ENCODE measurements around the gene CCDC7. TPM values are rescaled to one million over a fixed set of nuclear protein-coding genes. Genes with fewer than 3 reads are reported as not detected.
"Not testable (repeated sequence)": the region's sequence is repeated elsewhere in the genome, so short reads cannot be mapped to it uniquely, and the experiment has no call there.

Gene CCDC7
- total RNA-seq, 2 experiments from 2014 or later: 9.8 to 12.3 TPM

- POLR2A ChIA-PET: no interaction called here
- no peaks in the 10 kb centered on the region for H3K4me1 ChIP-seq (ENCODE audit: insufficient read depth, low read length, poor library complexity, severe bottlenecking)
Observed at GRCh38 chr10:32540691-32541470, 94.9 kb downstream of the CCDC7 start.

GRCh38 chr10:32548208-32548607 lies 102.3 kb downstream of the CCDC7 start:
- Histone ChIP-seq H3K9me3 (ENCODE audit: low read length) (no peaks in the 10 kb centered on the region), H2AFZ (ENCODE audit: low read length) (no peak overlapping the region), H3K9me2 (ENCODE audit: insufficient read depth, low read length) (no peaks in the 10 kb centered on the region), H4K20me1 (ENCODE audit: insufficient read depth, low read length) (no peaks in the 10 kb centered on the region), H3K4me1 (ENCODE audit: insufficient read depth, low read length, poor library complexity, severe bottlenecking) (no peaks in the 10 kb centered on the region), H3K4me2 (ENCODE audit: low read length) (no peak overlapping the region), H3K4me3 (ENCODE audit: low read depth, low read length, poor library complexity, severe bottlenecking) (no peak overlapping the region), H3K27ac (ENCODE audit: low read depth, low read length, poor library complexity, severe bottlenecking) (no peak overlapping the region), H3K36me3 (ENCODE audit: insufficient read depth, low read length) (no peaks in the 10 kb centered on the region), H3K79me2 (ENCODE audit: insufficient read depth, low read depth, low read length) (no peaks in the 10 kb centered on the region)
- TF ChIP-seq EZH2phosphoT487 (IDR thresholded peaks at IDR 0.05; ENCODE audit: borderline replicate concordance, low read depth, low read length): no peak
- TF ChIP-seq, protein P1, sequence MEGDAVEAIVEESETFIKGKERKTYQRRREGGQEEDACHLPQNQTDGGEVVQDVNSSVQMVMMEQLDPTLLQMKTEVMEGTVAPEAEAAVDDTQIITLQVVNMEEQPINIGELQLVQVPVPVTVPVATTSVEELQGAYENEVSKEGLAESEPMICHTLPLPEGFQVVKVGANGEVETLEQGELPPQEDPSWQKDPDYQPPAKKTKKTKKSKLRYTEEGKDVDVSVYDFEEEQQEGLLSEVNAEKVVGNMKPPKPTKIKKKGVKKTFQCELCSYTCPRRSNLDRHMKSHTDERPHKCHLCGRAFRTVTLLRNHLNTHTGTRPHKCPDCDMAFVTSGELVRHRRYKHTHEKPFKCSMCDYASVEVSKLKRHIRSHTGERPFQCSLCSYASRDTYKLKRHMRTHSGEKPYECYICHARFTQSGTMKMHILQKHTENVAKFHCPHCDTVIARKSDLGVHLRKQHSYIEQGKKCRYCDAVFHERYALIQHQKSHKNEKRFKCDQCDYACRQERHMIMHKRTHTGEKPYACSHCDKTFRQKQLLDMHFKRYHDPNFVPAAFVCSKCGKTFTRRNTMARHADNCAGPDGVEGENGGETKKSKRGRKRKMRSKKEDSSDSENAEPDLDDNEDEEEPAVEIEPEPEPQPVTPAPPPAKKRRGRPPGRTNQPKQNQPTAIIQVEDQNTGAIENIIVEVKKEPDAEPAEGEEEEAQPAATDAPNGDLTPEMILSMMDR (conservative IDR thresholded peaks at IDR 0.05; ENCODE audit: low read length): no peak
- no peak for DNase-seq (ENCODE audit: low spot score)
- CTCF ChIA-PET (ENCODE audit: unreplicated experiment): no interaction called here
- POLR2A ChIA-PET: no interaction called here
- BruUV-seq (replicated peaks): no TSS peak
- intact Hi-C loops (cut with micrococcal nuclease; ENCODE audit: unreplicated experiment): no loop called here

More at GRCh38 chr10:32540691-32541470, 94.9 kb downstream of the CCDC7 start:
- Histone ChIP-seq H3K36me3 (ENCODE audit: insufficient read depth, low read length) (no peaks in the 10 kb centered on the region), H3K79me2 (ENCODE audit: insufficient read depth, low read depth, low read length) (no peaks in the 10 kb centered on the region), H2AFZ (ENCODE audit: low read length) (no peak overlapping the region), H3K9me2 (ENCODE audit: insufficient read depth, low read length) (no peaks in the 10 kb centered on the region; the same call in 1 of the 2 replicates), H3K9me3 (ENCODE audit: low read length) (no peaks in the 10 kb centered on the region), H3K27ac (ENCODE audit: low read depth, low read length, poor library complexity, severe bottlenecking) (no peak overlapping the region), H4K20me1 (ENCODE audit: insufficient read depth, low read length) (no peaks in the 10 kb centered on the region), H3K4me3 (ENCODE audit: low read depth, low read length, poor library complexity, severe bottlenecking) (no peak overlapping the region), H3K4me2 (ENCODE audit: low read length) (no peak overlapping the region)
- intact Hi-C loops (cut with micrococcal nuclease; ENCODE audit: unreplicated experiment): no loop called here
- DNase-seq (ENCODE audit: low spot score): no peak
- CTCF ChIA-PET (ENCODE audit: unreplicated experiment): no interaction called here
- TF ChIP-seq, protein P1 (conservative IDR thresholded peaks at IDR 0.05; ENCODE audit: low read length): no peak
- no peak for TF ChIP-seq EZH2phosphoT487 (IDR thresholded peaks at IDR 0.05; ENCODE audit: borderline replicate concordance, low read depth, low read length)
- BruUV-seq (replicated peaks): no TSS peak

DNA sequence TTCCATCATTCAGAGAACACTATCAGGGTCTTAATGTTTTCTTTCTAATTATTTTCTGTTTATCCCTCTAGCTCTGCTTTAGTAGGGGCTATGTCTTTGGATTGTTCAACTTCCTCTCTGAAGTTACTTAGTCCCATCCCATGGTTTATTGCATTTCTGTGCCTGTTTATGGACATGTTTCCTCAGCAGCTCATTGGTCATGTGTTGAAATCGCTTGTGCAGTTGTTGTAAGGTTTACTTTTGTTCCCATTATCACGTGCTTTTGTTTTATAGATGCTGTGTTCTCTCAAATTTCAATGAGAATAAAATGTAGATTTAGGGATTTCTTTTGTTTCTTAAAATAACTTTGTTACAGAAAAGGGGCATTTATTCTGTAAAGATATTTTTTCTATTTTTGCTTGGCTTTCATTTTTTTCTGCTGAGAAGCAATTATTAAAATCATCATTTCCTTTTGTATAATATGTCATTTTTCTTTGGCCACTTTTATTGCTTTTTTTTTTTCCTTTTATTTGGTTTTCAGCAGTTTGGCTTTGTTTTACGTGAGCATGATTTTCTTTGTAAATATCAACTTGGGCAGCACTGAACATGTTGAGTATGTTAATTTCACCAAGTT lies 110.9 kb downstream of the CCDC7 start:
- no peaks in the 10 kb centered on the region for H3K4me1 ChIP-seq (ENCODE audit: insufficient read depth, low read length, poor library complexity, severe bottlenecking)
- H3K4me3 ChIP-seq (ENCODE audit: low read depth, low read length, poor library complexity, severe bottlenecking): no peak overlapping the region
- no peak overlapping the region for H3K4me2 ChIP-seq (ENCODE audit: low read length)
- ChIA-PET POLR2A (no interaction called here), CTCF (ENCODE audit: unreplicated experiment) (no interaction called here)
- H3K79me2 ChIP-seq (ENCODE audit: insufficient read depth, low read depth, low read length): no peaks in the 10 kb centered on the region
- H3K36me3 ChIP-seq (ENCODE audit: insufficient read depth, low read length): no peaks in the 10 kb centered on the region
- TF ChIP-seq, protein P1 (conservative IDR thresholded peaks at IDR 0.05; ENCODE audit: low read length): no peak
- no peak for TF ChIP-seq EZH2phosphoT487 (IDR thresholded peaks at IDR 0.05; ENCODE audit: borderline replicate concordance, low read depth, low read length)
- no peak overlapping the region for H2AFZ ChIP-seq (ENCODE audit: low read length)
- no peaks in the 10 kb centered on the region for H4K20me1 ChIP-seq (ENCODE audit: insufficient read depth, low read length)
- no TSS peak for BruUV-seq (replicated peaks)
- no peak overlapping the region for H3K27ac ChIP-seq (ENCODE audit: low read depth, low read length, poor library complexity, severe bottlenecking)
- DNase-seq (ENCODE audit: low spot score): no peak
- no peaks in the 10 kb centered on the region for H3K9me2 ChIP-seq (ENCODE audit: insufficient read depth, low read length)
- intact Hi-C loops (cut with micrococcal nuclease; ENCODE audit: unreplicated experiment): no loop called here
- H3K9me3 ChIP-seq (ENCODE audit: low read length): no peaks in the 10 kb centered on the region

GRCh38 chr10:32562695-32563094 lies 116.8 kb downstream of the CCDC7 start:
- BruUV-seq (replicated peaks); DNase-seq (ENCODE audit: low spot score); intact Hi-C loops (cut with micrococcal nuclease; ENCODE audit: unreplicated experiment); H3K36me3 ChIP-seq (ENCODE audit: insufficient read depth, low read length); H3K4me1 ChIP-seq (ENCODE audit: insufficient read depth, low read length, poor library complexity, severe bottlenecking); H2AFZ ChIP-seq (ENCODE audit: low read length); H3K9me2 ChIP-seq (ENCODE audit: insufficient read depth, low read length); CTCF ChIA-PET (ENCODE audit: unreplicated experiment); H4K20me1 ChIP-seq (ENCODE audit: insufficient read depth, low read length); H3K4me3 ChIP-seq (ENCODE audit: low read depth, low read length, poor library complexity, severe bottlenecking); H3K27ac ChIP-seq (ENCODE audit: low read depth, low read length, poor library complexity, severe bottlenecking); POLR2A ChIA-PET; H3K9me3 ChIP-seq (ENCODE audit: low read length); H3K79me2 ChIP-seq (ENCODE audit: insufficient read depth, low read depth, low read length); H3K4me2 ChIP-seq (ENCODE audit: low read length): not testable (repeated sequence)
